Heart left ventricle (tissue), 16 donors: ENCODE measurements around the gene CENPQ. TPM values are rescaled to one million over a fixed set of nuclear protein-coding genes. Genes with fewer than 3 reads are reported as not detected.
A peak's percentile ranks its signal among the peaks of the same experiment; 100 is the strongest.

ENCODE experiments used
- ATAC-seq, 4 donors: fragments of 200-7000 bp; cut with Tn5 transposase; one replicate each; pipeline ENCODE4 v1.9.1; 2020 to 2022; ENCODE audit warnings: moderate library complexity in 4 of 4, mild to moderate bottlenecking in 3 of 4, moderate number of reproducible peaks in 1 of 4
- DNase-seq, 5 donors: peaks; one replicate each; pipeline ENCODE4 v3.0.0-alpha.2; 2020
- H3K27ac ChIP-seq, 12 donors: fragments of 200-600 bp; sonication (generic) in 4 of 12; one replicate each; pipeline versions ENCODE4 v1.5.0 to v1.8.0; 2016 to 2022; ENCODE audit warnings: mild to moderate bottlenecking in 2 of 12
- H3K27me3 ChIP-seq, 9 donors: fragments of 200-600 bp; sonication (generic) in 2 of 9; one replicate each; pipeline versions ENCODE4 v1.5.1 to v1.8.0; 2016 to 2022; ENCODE audit warnings: mild to moderate bottlenecking in 3 of 9
- H3K36me3 ChIP-seq, 9 donors: fragments of 200-600 bp; sonication (generic) in 2 of 9; one replicate each; pipeline versions ENCODE4 v1.5.0 to v1.8.0; 2018 to 2022; ENCODE audit warnings: mild to moderate bottlenecking in 2 of 9
- H3K4me1 ChIP-seq, 12 donors: fragments of 200-600 bp; sonication (generic) in 4 of 12; one replicate each; pipeline versions ENCODE4 v1.5.0 to v1.8.0; 2016 to 2022; ENCODE audit warnings: mild to moderate bottlenecking in 3 of 12
- H3K4me3 ChIP-seq, 12 donors: fragments of 200-600 bp; sonication (generic) in 4 of 12; one replicate each; pipeline versions ENCODE4 v1.5.0 to v1.8.0; 2017 to 2022; ENCODE audit warnings: mild to moderate bottlenecking in 9 of 12, moderate library complexity in 4 of 12
- H3K9me3 ChIP-seq, 12 donors: fragments of 200-600 bp; sonication (generic) in 4 of 12; one replicate each; pipeline versions ENCODE4 v1.5.0 to v1.8.0; 2016 to 2022; ENCODE audit warnings: mild to moderate bottlenecking in 1 of 12
- POLR2A ChIP-seq, 2 donors: fragments of 450-650 bp; IDR thresholded peaks; one replicate each; pipeline ENCODE4 v1.6.1; 2017; ENCODE audit warnings: antibody characterized with exemption in 2 of 2, mild to moderate bottlenecking in 2 of 2, moderate library complexity in 2 of 2
- WGBS, 4 donors: extraction: QIAGEN DNeasy Blood & Tissue Kit in 2 of 4; methylation state at CpG; one replicate each; pipeline versions ENCODE4 v1.1.5 to v1.1.7; 2013 to 2018; 5-methylcytosine and 5-hydroxymethylcytosine counted together
- intact Hi-C, 10 donors: fragments of 100-400 bp; cut with DNase I; formaldehyde crosslinking; loops; one replicate each; pipeline versions ENCODE4 v1.11.1 to v1.14.2; 2022
- polyA plus RNA-seq, 2 donors: library from polyadenylated mRNA; stranded (reverse); fragments of 200-250 nt; gene quantifications; one replicate each; pipeline ENCODE4 v1.2.3, GENCODE V29; 2013
- total RNA-seq, 9 donors: library from RNA; depleted of rRNA in 2 of 9; stranded (reverse); fragments of >200 nt in 2 of 9; fragmentation: NEBNext Ultra II Directional in 3 of 9; extraction: Animal tissue kit (Norgen Biotek cat#: 25700) in 3 of 9; gene quantifications; one replicate each; pipeline versions ENCODE4 v1.1.0 to v1.2.4, GENCODE V29; 2016 to 2023
- TF ChIP-seq, protein P1 (sequence below), 12 donors: fragments of 200-600 bp; sonication (generic) in 4 of 12; IDR thresholded peaks; one replicate each; pipeline versions ENCODE4 v1.5.0 to v1.8.0; 2018 to 2022; ENCODE audit warnings: antibody characterized with exemption in 12 of 12, mild to moderate bottlenecking in 5 of 12
- donor health status: ischemic (EF 13 %, LVEDD 7.1; RV severe dilation, severe dysfunction).
- donor health status: healthy with polysubstance abuse.
- donor health status: DM: no; HTN: yes; CAD: no.
- donor health status: DM: no; HTN: no; CAD: no.
- donor health status: ischemic (EF 25% LVEDD 6.9; RV normal size, moderate dysfunction).
- donor health status: ischemic (EF 25% LVEDD 5.7; RV mildly dilated, moderate dysfunction).
- donor health status: healthy.
- donor health status: DM: yes; HTN: yes; CAD: no.
- donor health status: ischemic (EF 35%, LVEDD 5.7; RV mildly dilated, moderate dysfunction).
- donor health status: nonischemic (EF 11% LVEDD 7.7; RV severe dilation, severe dysfunction).
- donor health status: DM: yes; HTN: yes; CAD: no.
- donor health status: PGD.
- donor health status: ischemic (EF 29% LVEDD 5.4; RV normal size, mild dysfunction).
- donor health status: nonischemic (EF 23%, LVEDD 6.1; RV moderate dilation, normal function).

CENPQ gene
- total and polyA plus RNA-seq, 11 donors = 3.0 to 10.1 (median 4.9) TPM

DNA sequence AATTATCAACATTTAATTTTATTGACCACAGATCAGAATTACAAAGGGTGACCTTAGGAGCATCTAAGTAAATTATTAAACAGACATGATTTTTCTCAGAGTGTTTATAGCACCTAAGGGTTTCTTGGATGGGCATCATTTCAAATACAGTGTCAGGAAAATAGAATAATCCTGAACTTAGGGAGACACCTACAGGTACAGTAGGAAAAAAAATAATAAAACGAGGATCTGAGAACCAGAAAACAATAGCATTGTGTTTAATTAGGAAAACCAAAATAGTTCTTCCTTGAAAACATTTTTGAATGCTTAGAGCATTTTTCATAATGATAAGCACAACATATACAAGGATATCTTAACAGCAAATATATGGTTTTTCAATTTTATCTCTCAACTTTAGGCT lies 39.4 kb upstream of the CENPQ start:
- Histone ChIP-seq H3K27me3 (no peaks in the 10 kb centered on the region), H3K27ac (no peak overlapping the region), H3K4me3 (no peak overlapping the region), H3K4me1 (no peaks in the 10 kb centered on the region), H3K36me3 (peaks cover 0 to 6% (median 0%) of the 10 kb centered on the region in 9 donors), H3K9me3 (no peaks in the 10 kb centered on the region)
- TF ChIP-seq, protein P1, sequence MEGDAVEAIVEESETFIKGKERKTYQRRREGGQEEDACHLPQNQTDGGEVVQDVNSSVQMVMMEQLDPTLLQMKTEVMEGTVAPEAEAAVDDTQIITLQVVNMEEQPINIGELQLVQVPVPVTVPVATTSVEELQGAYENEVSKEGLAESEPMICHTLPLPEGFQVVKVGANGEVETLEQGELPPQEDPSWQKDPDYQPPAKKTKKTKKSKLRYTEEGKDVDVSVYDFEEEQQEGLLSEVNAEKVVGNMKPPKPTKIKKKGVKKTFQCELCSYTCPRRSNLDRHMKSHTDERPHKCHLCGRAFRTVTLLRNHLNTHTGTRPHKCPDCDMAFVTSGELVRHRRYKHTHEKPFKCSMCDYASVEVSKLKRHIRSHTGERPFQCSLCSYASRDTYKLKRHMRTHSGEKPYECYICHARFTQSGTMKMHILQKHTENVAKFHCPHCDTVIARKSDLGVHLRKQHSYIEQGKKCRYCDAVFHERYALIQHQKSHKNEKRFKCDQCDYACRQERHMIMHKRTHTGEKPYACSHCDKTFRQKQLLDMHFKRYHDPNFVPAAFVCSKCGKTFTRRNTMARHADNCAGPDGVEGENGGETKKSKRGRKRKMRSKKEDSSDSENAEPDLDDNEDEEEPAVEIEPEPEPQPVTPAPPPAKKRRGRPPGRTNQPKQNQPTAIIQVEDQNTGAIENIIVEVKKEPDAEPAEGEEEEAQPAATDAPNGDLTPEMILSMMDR (IDR thresholded peaks at IDR 0.05) = no peak
- no peak for TF ChIP-seq POLR2A (IDR thresholded peaks at IDR 0.05)
- intact Hi-C loops = no loop called here
- DNase-seq (no peak), ATAC-seq (no peak)
- WGBS, 4 donors = 46 to 59% (median 52%) methylated on average over 1 of the region's 1 CpG

GRCh38 chr6:49430187-49430586 lies 33.0 kb upstream of the CENPQ start:
- WGBS, 4 donors = 43 to 92% (median 68%) methylated on average over 2 of the region's 2 CpGs
- ATAC-seq (no peak), DNase-seq (no peak)
- no peak overlapping the region for H3K27ac ChIP-seq
- no peaks in the 10 kb centered on the region for H3K9me3 ChIP-seq
- intact Hi-C loops = no loop called here
- TF ChIP-seq, protein P1 (IDR thresholded peaks at IDR 0.05) = no peak
- no peak for TF ChIP-seq POLR2A (IDR thresholded peaks at IDR 0.05)
- H3K27me3 ChIP-seq = no peaks in the 10 kb centered on the region
- H3K36me3 ChIP-seq = peaks cover 0 to 63% (median 44%) of the 10 kb centered on the region in 9 donors
- H3K4me1 ChIP-seq = no peaks in the 10 kb centered on the region
- H3K4me3 ChIP-seq = no peak overlapping the region

DNA sequence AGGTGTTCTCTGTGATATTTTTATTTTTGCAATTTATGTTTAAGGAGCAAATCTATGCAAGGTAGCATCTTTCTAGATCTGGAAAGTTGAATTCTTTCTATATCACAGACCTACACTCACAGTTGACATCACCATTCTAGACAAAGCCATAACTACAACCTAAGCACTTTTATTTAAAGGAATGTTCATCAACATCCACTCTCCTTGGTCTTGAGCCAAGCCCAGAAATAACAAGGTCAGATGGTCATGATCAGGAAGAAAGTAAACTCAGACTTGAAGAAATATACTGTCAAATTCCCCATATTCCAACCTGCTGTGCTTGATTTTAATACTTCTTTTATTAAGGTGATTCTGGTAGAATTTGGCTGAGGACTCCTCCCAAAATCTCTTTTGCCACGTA lies 32.3 kb upstream of the CENPQ start:
- 89 to 96% (median 95%) methylated on average over 1 of the region's 1 CpG for WGBS, 4 donors
- intact Hi-C loops = no loop called here
- Histone ChIP-seq H3K36me3 (peaks cover 0 to 70% (median 50%) of the 10 kb centered on the region in 9 donors), H3K27ac (no peak overlapping the region), H3K4me1 (no peaks in the 10 kb centered on the region), H3K9me3 (no peaks in the 10 kb centered on the region), H3K27me3 (no peaks in the 10 kb centered on the region), H3K4me3 (no peak overlapping the region)
- TF ChIP-seq, protein P1 (IDR thresholded peaks at IDR 0.05) = no peak
- no peak for TF ChIP-seq POLR2A (IDR thresholded peaks at IDR 0.05)
- no peak for DNase-seq
- no peak for ATAC-seq

- H3K9me3 ChIP-seq = no peaks in the 10 kb centered on the region
- no peak overlapping the region for H3K4me3 ChIP-seq
- no peak for DNase-seq
- H3K4me1 ChIP-seq = no peaks in the 10 kb centered on the region
- peaks cover 0 to 100% (median 91%) of the 10 kb centered on the region in 9 donors for H3K36me3 ChIP-seq
- intact Hi-C loops = no loop called here
- H3K27ac ChIP-seq = no peak overlapping the region
- H3K27me3 ChIP-seq = no peaks in the 10 kb centered on the region
- no peak for ATAC-seq
- TF ChIP-seq POLR2A (IDR thresholded peaks at IDR 0.05) = no peak
- TF ChIP-seq, protein P1 (IDR thresholded peaks at IDR 0.05) = peak in 8 of 12 donors; percentile 15 to 36 (median 27)
- WGBS, 4 donors = 93 to 97% (median 93%) methylated on average over 2 of the region's 2 CpGs
These were observed 9.9 kb upstream of the CENPQ start for GRCh38 chr6:49453221-49453620.
